ENCODE data around the gene PEMT.
"Not testable (repeated sequence)": the region's sequence is repeated elsewhere in the genome, so short reads cannot be mapped to it uniquely, and the experiment has no call there.

DNA sequence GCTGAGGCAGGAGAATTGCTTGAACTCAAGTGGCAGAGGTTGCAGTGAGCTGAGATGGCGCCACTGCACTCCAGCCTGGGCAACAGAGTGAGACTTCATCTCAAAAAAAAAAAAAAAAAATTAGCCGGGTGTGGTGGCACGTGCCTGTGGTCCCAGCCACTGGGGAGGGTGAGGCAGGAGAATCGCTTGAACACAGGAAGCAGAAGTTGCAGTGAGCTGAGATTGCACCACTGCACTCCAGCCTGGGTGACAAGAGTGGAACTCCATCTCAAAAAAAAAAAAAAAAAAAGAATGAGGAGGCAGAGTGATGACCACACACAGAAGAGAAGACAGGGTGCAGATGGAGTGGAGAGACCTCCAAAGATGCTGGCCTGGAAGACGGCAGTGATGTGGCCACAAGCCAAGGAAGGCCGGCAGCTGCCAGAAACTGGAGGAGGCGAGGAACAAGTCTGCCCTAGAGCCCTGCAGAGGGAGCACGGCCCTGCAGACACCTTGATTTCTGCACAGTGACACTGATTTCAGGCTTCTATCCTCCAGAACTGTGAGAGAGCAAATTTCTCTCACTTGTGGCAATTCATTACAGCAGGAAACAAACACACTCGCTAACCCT is 48.3 kb upstream of the PEMT start:
- TF ChIP-seq POLR2A (IDR thresholded peaks at IDR 0.05; ENCODE audit: low read depth); EP300 (IDR thresholded peaks at IDR 0.05): not testable (repeated sequence)
- TF ChIP-seq, protein P1, sequence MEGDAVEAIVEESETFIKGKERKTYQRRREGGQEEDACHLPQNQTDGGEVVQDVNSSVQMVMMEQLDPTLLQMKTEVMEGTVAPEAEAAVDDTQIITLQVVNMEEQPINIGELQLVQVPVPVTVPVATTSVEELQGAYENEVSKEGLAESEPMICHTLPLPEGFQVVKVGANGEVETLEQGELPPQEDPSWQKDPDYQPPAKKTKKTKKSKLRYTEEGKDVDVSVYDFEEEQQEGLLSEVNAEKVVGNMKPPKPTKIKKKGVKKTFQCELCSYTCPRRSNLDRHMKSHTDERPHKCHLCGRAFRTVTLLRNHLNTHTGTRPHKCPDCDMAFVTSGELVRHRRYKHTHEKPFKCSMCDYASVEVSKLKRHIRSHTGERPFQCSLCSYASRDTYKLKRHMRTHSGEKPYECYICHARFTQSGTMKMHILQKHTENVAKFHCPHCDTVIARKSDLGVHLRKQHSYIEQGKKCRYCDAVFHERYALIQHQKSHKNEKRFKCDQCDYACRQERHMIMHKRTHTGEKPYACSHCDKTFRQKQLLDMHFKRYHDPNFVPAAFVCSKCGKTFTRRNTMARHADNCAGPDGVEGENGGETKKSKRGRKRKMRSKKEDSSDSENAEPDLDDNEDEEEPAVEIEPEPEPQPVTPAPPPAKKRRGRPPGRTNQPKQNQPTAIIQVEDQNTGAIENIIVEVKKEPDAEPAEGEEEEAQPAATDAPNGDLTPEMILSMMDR (IDR thresholded peaks at IDR 0.05), result not testable (repeated sequence)

Data from esophagus muscularis mucosa (tissue), 4 donors.